GM12872 (cell line): ENCODE measurements around the gene ZBTB20.

Experiments
- TF ChIP-seq, protein P1 (sequence below): IDR thresholded peaks from 3 replicates; pipeline ENCODE4 v1.5.1; 2011; ENCODE audit warnings: low read depth, mild to moderate bottlenecking, low read length, moderate library complexity; ENCODE audit not compliant: insufficient read depth

Gene ZBTB20

DNA sequence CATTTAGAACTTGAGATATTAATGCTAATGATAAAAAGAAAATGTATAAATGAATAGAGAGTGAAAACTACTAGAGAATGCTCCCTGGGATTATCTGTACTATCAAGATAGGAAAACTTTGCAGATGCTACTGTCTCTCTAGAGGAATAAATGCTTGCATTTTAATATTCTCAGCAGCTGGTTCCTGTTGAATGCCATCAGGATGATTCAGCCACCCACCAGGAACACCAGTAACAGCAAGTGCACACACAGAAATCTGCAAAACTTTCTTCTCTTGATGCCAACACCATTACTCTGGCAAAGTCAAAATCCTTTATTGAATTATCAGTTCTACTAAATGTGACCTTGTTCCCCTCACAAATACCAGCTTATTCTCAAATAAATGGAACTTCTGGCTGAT is 704.8 kb downstream of the ZBTB20 start:
- TF ChIP-seq, protein P1, sequence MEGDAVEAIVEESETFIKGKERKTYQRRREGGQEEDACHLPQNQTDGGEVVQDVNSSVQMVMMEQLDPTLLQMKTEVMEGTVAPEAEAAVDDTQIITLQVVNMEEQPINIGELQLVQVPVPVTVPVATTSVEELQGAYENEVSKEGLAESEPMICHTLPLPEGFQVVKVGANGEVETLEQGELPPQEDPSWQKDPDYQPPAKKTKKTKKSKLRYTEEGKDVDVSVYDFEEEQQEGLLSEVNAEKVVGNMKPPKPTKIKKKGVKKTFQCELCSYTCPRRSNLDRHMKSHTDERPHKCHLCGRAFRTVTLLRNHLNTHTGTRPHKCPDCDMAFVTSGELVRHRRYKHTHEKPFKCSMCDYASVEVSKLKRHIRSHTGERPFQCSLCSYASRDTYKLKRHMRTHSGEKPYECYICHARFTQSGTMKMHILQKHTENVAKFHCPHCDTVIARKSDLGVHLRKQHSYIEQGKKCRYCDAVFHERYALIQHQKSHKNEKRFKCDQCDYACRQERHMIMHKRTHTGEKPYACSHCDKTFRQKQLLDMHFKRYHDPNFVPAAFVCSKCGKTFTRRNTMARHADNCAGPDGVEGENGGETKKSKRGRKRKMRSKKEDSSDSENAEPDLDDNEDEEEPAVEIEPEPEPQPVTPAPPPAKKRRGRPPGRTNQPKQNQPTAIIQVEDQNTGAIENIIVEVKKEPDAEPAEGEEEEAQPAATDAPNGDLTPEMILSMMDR, result no peak

DNA sequence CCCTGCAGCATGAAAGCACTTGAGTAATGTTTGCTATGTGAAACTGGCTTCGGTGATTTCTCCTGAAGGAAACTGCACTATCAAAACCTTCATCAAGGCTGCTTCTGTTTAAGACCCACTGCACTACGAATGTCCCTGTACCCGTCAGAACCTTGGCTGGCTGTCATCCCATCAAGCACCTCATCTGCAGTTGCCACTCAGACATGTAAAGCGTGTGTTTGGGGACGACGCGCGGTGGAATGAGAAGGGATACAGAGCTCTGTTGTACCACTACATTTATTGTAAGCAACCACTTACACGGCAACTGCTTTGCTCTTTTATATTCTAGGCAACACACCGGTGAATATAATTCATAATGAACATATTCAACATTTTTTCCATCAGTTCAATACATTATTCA is 705.7 kb downstream of the ZBTB20 start:
- TF ChIP-seq, protein P1, result no peak

DNA sequence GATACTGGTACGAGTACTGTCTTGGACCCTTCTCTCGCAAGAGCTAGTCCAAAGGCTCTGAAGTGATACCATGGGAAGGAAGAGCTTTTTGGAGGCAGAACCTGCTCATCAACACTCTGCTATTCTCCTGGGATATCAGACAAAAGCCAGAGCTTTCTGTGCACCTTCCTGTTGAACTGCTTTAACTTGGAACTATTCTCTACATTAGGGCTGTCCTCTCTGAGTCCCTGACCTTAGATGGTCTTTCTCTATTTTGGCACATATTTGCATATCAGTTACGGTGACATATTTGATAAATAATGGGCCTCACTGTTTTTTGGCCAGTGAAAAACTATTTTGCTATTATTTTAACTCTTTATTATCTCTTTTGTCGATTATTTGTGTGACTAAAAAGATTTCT is 706.4 kb downstream of the ZBTB20 start:
- TF ChIP-seq, protein P1, result no peak

DNA sequence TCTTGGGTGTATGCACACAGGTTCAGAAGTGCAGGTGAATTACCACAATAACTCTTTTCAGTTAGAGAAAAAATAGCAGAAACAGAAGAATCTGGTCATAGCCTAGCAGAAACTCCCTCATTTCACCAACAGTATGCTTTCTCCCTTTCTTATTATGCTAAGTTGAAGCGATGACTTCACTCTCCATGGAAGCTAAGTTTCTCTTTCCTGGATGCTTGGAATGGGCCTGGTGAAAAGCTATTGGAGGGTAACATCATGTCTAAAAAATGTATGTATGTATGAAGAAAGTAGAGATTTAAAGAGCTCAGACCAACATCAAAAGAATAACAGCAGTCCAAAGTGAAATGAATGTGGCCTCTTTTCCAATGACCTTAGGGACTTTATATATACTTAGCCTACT is 707.8 kb downstream of the ZBTB20 start:
- TF ChIP-seq, protein P1, result no peak

DNA sequence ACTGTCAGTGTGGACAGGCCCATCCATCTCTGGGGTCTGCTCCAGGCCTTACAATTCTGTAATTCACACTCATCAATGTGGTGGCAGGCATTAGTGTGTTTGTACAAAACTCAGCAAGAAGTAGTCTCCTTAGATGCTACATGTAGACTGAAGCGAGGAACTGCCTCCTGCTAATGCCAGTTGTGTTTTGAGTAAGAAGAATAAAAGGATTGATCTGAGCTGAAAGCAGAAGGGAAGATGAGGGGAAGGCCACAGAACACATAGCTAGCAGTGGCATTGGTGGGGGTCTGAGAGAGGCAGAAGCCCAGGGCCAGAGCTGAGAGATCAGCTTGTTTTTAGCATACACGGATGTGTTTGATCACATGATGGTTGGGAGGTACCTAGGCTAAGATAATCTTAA is 709.2 kb downstream of the ZBTB20 start:
- TF ChIP-seq, protein P1, result no peak

DNA sequence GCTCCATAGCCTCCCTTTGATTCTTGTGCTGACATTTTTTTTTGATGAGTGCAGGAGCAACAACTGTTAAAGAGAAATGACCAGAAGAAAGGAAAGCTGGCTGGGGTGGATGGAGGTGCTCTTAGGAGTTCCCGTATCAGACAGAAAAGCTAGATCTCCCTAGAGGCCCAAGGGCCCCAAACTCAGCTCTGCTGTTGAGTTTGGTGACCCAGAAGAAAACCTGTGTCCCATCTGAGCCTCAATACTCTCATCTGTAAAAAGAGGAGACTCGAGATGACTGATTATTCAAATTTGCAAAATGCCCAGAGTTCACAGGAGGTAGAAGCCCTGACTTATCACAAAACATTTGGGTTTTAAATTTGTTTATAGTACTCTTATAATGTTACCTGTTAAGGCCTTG is 710.9 kb downstream of the ZBTB20 start:
- TF ChIP-seq, protein P1, result no peak

DNA sequence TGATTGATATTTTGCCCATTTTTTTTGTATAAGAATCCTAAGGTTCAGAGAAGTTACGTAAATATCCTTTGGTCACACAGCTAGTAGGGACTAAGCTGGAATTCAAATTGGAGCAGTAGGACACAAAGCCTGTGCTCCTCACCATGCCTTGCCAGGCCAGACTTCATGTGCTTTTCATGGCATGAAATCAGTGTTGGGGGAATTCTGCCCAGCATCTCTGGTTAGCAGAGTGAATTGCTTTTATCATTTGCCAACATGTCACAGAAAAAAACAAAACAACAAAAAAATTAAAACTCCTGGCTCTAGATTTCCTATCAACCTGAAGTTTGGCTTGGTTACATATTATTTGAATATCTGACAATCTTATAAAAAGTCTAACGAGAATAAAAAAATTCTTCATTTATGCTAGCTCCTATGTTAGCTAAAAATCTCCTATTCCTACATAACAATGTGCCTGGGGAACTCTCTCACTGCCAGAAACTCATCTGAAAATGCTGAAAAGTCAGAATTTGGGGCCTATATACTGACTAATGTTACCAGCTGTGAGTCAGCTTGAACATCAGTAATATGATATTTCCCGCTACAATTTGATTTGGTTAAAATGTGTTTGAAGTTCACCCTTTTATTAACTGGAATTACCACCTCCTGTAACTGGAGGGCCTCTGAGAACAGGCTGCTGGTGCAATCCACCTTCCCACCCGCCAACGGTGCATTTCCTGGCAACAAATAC is 711.5 kb downstream of the ZBTB20 start:
- TF ChIP-seq, protein P1, result no peak
